WERI-Rb-1 (cell line): ENCODE data around the gene INO80D.

Experiments
- DNase-seq: peaks from one replicate; pipeline ENCODE4 v3.0.0-alpha.2; 2020
- H3K27ac ChIP-seq: fragments of 250-450 bp; sonication (Bioruptor Pico); 2 replicates; pipeline ENCODE4 v1.5.1; 2020; ENCODE audit warnings: mild to moderate bottlenecking, moderate library complexity
- H3K27me3 ChIP-seq: fragments of 250-450 bp; sonication (Bioruptor Pico); 2 replicates; pipeline ENCODE4 v1.5.1; 2021; ENCODE audit warnings: mild to moderate bottlenecking, low read depth, moderate library complexity; ENCODE audit not compliant: insufficient read depth, severe bottlenecking
- H3K36me3 ChIP-seq: fragments of 250-450 bp; sonication (Bioruptor Pico); 2 replicates; pipeline ENCODE4 v1.5.1; 2020; ENCODE audit warnings: mild to moderate bottlenecking, moderate library complexity
- H3K4me3 ChIP-seq: 2 replicates; pipeline ENCODE4 v1.5.1; 2011; ENCODE audit warnings: low read depth, mild to moderate bottlenecking, control low read depth, low read length
- H3K9me3 ChIP-seq: fragments of 250-450 bp; sonication (Bioruptor Pico); 2 replicates; pipeline ENCODE4 v1.5.1; 2021; ENCODE audit warnings: mild to moderate bottlenecking, moderate library complexity; ENCODE audit not compliant: severe bottlenecking
- TF ChIP-seq, protein P1 (sequence below): IDR thresholded peaks from 2 replicates; pipeline ENCODE4 v1.5.1; 2011; ENCODE audit warnings: low read depth, mild to moderate bottlenecking, control low read depth, inconsistent platforms, low read length

The INO80D gene

DNA sequence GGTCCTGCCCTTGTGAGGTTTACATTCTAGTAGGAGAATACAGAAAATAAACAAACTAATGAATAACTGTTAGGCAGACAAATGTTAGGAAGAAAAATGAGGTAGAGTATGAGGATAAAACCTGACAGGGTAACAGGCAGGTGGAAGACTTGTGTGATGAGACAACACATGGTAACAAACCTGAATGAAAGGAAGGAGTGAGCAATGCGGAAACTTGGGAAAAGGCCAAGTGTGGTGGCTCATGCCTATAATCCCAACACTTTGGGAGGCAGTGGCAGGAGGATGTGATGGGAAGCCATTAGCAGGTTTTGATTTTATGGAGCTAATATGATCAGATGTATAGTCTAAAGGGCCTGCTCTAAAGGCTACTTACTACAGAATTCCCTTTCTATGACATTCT, 74.2 kb downstream of the INO80D start:
- no peak overlapping the region for H3K27ac ChIP-seq
- no peaks in the 10 kb centered on the region for H3K27me3 ChIP-seq
- no peaks in the 10 kb centered on the region for H3K9me3 ChIP-seq
- no peak for DNase-seq
- no peak overlapping the region for H3K4me3 ChIP-seq
- peaks cover 35% of the 10 kb centered on the region for H3K36me3 ChIP-seq
- TF ChIP-seq, protein P1, sequence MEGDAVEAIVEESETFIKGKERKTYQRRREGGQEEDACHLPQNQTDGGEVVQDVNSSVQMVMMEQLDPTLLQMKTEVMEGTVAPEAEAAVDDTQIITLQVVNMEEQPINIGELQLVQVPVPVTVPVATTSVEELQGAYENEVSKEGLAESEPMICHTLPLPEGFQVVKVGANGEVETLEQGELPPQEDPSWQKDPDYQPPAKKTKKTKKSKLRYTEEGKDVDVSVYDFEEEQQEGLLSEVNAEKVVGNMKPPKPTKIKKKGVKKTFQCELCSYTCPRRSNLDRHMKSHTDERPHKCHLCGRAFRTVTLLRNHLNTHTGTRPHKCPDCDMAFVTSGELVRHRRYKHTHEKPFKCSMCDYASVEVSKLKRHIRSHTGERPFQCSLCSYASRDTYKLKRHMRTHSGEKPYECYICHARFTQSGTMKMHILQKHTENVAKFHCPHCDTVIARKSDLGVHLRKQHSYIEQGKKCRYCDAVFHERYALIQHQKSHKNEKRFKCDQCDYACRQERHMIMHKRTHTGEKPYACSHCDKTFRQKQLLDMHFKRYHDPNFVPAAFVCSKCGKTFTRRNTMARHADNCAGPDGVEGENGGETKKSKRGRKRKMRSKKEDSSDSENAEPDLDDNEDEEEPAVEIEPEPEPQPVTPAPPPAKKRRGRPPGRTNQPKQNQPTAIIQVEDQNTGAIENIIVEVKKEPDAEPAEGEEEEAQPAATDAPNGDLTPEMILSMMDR: no peak

DNA sequence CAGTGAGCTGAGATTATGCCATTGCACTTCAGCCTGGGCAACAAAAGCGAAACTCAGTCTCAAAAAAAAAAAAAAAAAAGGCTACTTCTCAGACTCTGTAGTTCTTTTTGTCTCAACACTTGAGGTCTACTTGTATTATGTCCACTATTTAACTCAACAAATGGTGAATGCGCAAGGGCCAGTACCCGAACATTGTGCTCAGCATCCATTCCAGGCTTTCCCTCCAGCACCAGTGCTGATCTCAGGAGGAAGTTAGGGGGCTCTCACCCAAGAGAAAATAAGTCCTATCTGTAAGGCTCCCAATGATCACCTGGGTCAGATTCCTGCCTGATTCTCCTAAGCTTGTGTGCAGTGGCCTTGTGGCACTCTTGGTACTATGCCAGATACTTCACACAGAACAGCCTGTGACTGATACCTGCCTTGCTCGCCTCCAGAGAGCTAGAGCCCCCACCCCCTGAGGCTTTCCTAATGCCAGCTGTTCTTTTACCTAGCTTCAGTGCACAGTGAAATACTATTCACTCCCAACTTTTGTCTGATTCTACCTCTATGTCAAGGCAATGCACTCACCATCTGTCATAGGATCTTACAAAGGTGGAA, 74.9 kb downstream of the INO80D start:
- no peak for DNase-seq
- H3K36me3 ChIP-seq: peaks cover 28% of the 10 kb centered on the region
- no peak overlapping the region for H3K4me3 ChIP-seq
- H3K27me3 ChIP-seq: no peaks in the 10 kb centered on the region
- no peak overlapping the region for H3K27ac ChIP-seq
- TF ChIP-seq, protein P1: no peak
- H3K9me3 ChIP-seq: no peaks in the 10 kb centered on the region

DNA sequence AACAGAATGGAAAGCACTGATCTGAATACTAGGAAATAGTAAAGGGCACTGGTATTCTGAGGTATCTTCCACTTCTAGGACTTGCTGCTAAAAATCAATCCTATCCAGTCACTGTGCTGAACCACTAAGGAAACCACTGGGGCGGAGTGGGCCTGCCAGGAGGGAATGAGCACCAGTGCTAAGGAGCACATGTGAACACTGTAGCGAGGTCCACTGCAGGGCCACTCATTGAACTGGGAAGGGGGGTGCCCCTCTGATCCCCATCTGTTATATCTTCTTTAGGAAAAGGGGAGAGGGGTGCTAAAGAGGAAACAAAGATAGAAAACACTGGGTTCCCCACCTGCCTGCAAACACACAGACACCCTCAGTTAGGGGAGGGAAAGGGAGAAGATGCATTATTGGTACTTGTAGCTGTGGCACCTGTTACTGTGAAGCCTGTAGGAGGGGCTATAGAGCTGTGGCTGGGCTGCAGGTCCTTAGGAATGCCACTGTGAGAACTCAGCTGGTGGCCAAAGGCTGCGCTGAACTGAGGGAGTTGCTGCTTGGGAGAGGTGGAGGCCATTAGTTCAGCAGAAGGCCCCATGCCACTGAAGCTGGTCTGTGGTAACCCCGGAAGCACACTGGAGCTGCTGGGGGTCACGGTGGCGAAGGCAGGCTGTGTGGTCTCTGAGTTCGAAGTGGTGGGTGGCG, 81.8 kb downstream of the INO80D start:
- TF ChIP-seq, protein P1: peak; percentile 90
- DNase-seq: peak; percentile 64
- no peaks in the 10 kb centered on the region for H3K9me3 ChIP-seq

DNA sequence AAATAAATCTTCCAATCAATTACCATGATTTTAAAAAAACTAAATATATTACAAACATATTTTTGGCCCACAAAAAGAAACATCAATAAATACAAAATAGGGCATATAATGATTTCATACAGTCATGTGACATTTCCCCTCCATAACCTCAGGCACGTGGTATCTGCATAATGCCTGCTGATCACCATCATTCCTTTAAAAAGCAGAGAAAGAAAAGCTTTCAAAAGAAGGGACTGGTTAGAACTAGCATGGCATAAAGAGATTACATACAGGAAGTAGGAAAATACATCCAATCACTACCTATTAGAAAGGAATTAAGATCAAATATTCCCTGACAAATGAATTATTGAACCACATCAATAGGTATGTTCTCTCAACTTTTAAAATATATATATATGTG, 83.5 kb downstream of the INO80D start:
- peaks cover 25% of the 10 kb centered on the region for H3K36me3 ChIP-seq
- H3K9me3 ChIP-seq: no peaks in the 10 kb centered on the region
- H3K27ac ChIP-seq: no peak overlapping the region
- no peak overlapping the region for H3K4me3 ChIP-seq
- no peak for DNase-seq
- TF ChIP-seq, protein P1: no peak
- H3K27me3 ChIP-seq: no peaks in the 10 kb centered on the region

More for the DNA sequence above, 81.8 kb downstream of the INO80D start:
- Histone ChIP-seq H3K27me3 (no peaks in the 10 kb centered on the region), H3K4me3 (no peak overlapping the region), H3K36me3 (peaks cover 37% of the 10 kb centered on the region), H3K27ac (no peak overlapping the region)

DNA sequence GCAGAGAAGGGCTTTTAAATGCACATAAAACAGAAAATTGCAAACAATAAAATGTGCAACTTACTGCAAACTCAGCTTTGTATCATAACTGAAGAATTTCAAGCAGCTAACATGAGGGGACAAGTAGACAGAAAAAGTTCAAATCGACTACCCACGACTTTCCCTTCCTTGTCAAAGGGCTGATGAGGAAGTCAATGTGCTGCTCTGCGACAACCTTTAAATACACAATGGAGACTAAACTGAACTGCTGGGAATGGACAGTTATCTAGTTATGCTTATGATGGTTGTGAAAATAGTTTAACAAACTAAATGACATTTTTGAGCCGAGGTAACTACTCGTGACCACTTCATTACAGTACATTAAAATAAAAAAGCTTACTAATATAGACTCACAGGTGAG, 84.1 kb downstream of the INO80D start:
- TF ChIP-seq, protein P1: no peak
- H3K36me3 ChIP-seq: peaks cover 20% of the 10 kb centered on the region
- H3K4me3 ChIP-seq: no peak overlapping the region
- no peaks in the 10 kb centered on the region for H3K9me3 ChIP-seq
- no peak for DNase-seq
- no peaks in the 10 kb centered on the region for H3K27me3 ChIP-seq
- no peak overlapping the region for H3K27ac ChIP-seq
